Activated T-helper 1 cell treated with anti-CD3 and anti-CD28 coated beads, Interleukin-2, amount 50 U/mL, for 16 hours (primary cell): ENCODE data around the gene MYRIP.
"Not testable (repeated sequence)": the region's sequence is repeated elsewhere in the genome, so short reads cannot be mapped to it uniquely, and the experiment has no call there.

ENCODE experiments used
- DNase-seq, 2 donors: peaks; one replicate each; pipeline ENCODE4 v3.0.0-alpha.2; 2020; ENCODE audit warnings: low read depth in 1 of 2, low spot score in 1 of 2

Gene MYRIP

DNA sequence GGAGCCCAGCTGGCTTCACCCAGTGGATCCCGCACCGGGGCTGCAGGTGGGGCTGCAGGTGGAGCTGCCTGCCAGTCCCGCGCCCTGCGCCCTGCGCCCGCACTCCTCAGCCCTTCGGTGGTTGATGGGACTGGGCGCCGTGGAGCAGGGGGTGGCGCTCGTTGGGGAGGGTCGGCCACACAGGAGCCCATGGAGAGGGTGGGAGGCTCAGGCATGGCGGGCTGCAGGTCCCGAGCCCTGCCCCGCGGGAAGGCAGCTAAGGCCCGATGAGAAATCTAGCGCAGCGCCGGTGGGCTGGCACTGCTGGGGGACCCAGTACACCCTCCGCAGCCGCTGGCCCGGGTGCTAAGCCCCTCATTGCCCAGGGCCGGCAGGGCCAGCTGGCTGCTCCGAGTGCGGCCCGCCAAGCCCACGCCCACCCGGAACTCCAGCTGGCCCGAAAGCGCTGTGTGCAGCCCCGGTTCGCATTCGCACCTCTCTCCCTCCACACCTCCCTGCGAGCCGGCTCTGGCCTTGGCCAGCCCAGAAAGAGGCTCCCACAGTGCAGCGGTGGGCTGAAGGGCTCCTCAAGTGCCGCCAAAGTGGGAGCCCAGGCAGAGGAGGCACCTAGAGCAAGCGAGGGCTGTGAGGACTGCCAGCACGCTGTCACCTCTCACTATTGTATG lies 268.6 kb downstream of the MYRIP start:
- not testable (repeated sequence) for DNase-seq

DNA sequence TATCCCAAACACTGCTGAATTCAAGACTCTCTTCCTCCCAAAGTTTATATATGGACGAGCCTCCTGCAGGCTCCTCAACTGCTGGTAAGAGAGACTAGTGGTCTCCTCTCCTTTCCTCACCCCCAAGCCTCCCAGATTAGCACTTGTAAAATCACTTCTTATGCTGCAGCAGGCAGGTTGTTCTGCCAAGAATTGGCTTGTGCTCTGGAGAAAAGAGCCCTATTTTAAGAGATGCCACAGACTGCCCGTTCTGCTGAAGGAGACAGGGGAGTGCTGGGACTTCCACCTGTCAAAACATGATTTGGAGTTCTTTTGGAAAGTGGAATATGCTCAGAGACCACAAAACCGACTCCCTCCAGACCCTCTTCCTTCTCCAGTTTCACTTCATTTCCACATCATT lies 269.2 kb downstream of the MYRIP start:
- DNase-seq, result no peak

DNA sequence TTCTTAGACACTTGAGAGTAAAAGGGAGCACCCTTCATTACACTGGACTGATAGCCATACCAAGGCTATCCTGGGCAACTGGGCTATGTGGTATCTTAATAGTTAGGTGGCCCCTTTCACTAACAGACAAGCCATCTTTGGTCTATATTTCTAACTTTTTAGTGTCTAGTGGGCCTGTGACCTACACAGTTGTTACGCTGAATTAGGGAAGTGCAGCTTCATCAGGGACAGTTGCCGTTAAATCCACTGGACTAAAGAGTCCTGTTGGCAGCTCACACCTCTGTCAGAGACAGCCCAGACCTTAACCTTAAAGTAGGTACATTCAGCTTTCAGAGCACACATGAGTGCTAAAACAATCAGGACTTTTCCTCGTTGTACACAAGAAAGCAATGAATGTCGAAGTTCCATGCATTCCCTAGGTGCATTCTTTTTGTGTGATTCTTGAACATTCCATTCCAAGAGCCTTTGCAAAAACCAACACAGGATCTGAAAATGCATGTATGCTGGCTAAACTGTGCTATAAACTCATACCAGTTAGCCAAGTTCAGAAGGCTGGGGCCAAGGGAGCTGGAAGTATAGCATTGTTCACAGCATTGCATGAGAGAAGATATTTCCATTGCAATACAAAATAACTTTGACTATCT lies 269.9 kb downstream of the MYRIP start:
- no peak for DNase-seq

DNA sequence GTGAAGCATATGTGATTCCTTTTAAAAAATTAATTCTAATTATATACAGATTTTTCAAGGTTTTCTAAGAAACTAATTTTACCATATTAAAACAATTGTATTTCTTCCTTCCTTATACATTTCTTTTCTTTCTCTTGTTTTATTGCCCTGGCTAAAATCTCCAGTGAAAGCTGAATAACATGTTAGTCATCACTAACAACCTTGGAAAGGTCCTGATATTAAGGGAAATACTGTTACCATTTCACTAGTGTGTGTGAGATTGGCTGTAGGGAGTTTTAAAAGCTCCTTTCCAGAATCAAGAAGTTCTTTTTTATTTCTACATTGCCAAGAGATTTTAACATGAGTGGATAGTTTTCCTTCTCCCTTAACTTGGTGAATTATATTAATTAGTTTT lies 270.4 kb downstream of the MYRIP start:
- no peak for DNase-seq

DNA sequence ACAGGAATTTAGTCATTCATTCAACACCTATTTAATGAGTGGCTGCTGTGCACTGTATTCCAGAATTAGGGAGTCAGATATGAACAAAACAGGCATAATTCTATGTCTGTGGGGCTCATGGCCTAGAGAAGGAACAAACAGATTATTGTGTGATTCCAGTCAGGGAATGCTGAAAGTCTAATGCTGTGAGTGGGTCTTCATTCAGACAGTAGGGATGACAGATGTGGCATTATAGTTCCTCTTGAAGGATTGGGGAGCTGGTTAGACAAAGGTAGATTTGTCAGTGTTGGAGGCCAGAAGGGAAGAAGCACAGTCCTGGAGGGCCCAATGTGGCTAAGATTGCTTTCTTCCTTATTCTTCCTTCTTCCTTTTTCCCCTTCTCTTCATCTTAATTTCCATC lies 273.7 kb downstream of the MYRIP start:
- DNase-seq, result no peak

DNA sequence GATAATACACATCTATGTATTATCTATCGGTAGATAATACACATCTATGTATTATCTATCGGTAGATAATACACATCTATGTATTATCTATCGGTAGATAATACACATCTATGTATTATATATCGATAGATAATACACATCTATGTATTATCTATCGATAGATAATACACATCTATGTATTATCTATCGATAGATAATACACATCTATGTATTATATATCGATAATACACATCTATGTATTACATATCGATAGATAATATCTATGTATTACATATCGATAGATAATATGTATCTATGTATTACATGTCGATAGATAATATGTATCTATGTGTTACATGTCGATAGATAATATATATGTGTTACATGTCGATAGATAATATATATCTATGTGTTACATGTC lies 275.0 kb downstream of the MYRIP start:
- not testable (repeated sequence) for DNase-seq

DNA sequence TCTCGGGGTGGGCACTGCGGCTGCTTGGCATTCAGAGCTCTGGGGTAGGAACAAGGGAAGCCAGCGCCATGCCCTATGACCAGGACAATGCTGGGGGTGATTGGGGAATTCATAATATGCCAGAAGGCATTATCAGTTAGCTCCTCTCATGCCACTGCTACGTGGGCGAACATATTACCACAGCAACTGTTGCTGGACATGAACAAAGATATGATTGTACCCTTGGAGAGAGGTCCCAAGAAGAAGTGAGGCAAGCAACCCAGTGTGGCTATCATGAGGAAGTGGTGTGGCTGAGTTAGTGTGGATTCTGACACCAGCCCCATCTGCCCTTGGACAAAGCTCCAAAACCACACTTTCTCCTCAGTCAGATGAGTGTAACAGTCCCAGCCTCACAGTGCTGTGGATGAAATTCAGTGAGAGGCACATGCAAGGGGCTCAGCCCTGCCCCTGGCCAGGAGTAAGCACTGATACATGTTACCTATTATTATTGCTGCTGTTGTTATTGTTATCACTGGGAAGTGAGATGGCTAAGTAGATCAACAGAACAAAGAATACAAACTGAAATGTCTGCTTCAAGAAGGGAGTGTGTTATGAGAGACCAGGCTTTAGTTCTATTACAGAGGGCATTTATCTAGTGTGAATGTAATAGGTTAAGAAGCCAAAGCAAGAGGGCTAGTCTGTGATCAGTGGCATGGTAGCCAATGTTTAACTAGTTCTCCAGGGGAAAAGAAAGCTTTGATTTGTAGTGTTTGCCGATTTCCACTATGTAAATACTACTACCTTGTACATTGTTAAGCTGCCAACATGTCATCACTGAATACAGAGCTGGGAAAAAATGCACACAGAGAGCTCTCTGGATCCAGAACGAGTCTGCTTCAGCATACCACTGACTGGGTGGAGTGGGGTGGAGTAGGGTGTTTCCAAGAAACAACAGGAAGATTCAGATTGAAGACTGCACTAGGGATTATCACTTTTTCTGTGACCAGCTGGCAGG lies 277.8 kb downstream of the MYRIP start:
- no peak for DNase-seq

DNA sequence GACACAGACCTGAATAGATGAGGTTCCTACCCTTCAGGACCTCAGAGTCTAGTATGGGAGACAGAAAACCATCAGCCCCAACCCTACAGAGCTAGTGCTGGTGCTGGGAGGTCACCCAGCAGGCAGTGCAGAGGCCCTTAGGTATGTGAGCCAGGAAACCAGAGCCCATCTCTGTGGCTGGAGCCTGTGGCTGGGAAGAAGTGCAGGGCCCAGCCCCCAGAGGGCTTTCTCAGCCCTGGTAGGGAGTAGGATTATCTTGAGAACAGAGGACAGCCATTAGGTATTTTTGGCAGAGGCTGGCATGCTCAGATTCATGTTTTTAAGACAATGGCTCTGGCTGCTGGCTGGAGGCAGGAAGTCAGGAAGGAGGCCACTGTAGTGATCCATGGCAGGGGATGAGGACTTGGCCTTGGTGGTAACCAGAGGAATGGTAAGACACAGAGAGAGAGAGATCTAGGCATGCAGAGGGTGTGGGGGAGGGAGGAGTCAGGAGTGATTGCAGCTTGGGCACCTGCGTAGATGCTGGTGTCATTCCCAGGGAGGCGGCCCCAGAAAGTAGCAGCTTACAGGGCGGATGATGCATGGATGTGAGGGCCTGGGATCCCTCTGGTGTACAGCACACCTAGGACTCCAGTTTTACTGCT lies 279.2 kb downstream of the MYRIP start:
- DNase-seq, result no peak

DNA sequence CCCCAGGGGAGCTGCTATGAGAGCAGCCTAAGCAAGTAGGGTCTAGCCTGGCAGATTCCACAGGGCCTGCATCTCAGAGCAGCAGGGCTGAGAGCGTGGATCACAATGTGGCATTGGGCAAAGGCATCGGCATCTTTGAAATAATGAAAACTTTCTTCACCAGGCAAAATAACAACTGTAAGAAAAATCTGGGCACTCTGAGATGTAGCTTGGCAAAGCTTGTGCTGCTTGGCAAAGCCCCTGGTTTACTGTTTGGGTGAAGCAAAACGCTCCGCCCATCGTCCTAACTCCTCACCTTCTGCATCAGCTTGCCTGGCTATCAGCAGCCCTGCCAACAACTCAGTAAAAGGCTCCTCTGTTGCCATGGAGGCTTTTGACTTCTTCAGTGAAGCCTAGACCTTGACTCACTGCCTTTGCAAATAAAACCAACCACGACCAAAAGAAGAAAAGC lies 287.3 kb downstream of the MYRIP start:
- DNase-seq, result no peak

DNA sequence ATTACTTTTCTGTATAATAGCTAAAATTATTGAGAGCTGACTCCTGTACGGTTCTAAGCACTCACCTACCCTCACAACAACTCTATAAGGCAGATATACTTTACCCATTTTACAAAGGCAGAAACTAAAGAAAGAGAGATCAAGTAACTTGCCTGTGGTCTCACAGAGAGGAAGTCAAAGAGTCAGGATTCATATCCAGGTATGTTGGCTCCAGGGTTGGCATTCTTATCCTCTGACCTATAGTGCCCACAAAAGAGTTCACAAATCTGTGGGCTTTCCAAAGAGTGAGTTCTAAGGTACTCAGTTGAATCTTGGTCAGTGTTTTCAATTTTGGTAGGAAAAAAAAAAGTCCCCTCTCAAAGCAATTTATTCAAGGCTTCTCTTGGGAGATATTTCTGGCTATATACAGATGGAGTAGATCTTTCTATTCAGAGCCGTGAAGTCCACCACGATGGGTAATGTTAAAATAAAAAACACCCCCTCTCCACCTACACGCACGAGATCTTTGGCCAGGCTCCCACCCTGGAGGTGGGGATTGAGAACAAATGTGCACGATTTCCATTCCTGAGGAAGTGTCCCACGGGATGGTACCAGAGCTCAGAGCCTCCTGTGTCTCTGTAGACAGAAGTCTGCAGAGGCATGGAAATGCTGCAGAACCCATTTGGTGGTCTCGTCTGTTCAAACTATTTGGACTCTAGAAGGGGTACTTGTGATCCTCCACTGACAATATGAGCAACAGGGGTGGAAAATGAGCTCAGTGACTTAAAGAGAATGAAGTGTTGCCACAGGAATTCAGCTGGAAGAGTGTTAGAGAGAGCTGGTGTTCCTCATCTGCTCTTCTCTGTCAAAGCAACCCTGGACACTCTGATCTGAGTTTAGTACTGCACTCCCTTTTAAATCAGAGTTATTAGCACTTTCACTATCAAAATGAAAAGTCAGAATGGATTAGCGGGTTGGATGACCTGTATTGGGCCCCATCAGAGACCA lies 288.0 kb downstream of the MYRIP start:
- no peak for DNase-seq

DNA sequence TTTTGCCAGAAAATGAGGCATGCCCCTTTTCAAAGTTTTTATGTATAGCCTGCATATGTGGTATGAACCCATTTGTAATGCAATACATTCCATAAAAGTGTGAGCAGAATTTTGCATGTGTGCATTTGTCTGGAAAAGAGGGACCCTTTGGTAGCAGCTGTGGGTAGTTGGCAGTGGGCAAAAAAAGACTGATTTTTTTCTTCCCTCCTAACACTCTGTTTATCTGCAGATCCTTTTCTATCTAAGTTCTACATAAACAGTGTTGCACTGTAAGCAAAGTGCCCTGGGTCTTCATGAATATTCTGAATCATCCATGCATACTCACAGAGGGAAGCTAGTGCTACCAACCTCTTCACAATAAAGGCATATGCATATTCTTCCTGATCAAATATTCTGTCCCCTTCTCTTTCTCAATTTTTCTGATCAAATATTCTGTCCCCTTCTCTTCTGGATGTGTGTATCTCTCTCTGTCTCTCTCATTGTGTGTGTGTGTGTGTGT lies 288.9 kb downstream of the MYRIP start:
- no peak for DNase-seq

DNA sequence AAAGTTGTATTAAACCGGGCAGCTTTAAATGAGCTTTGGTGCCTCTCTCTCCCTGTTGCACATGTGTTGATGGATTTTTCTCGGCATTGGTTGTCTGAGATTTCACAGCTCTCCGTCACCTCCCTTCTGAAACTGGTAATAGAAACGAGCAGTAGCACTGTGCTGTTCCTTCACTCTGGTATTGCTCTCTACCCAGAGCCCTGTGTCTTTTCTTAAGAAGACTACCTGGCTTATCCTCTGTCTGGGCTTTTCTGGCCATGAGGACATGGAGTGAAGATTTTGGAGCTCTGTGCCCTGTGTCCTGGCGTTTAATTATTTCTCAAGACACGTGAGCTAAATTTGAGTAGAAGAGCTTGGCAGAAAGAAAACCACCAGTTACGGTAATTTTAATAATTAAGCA lies 290.5 kb downstream of the MYRIP start:
- DNase-seq, result no peak

DNA sequence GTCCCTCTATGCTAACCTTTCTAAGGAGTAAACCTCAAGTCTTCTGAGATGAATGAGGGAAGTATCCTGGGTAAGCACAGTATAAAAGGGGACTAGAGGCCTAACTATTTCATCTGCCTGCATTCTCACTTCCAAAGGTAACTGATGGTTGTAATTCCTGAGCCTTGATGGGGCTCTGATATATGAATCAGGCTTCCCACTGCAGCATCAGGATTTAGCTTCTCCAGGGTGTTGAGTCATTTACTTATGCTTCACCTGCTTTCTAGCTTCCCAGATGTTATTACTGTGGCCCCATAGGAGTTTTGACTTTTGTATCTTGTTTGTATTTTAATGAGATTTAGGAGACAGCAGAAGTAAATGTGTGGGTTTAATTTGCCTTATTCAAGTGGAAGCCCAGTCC lies 292.8 kb downstream of the MYRIP start:
- DNase-seq, result no peak

DNA sequence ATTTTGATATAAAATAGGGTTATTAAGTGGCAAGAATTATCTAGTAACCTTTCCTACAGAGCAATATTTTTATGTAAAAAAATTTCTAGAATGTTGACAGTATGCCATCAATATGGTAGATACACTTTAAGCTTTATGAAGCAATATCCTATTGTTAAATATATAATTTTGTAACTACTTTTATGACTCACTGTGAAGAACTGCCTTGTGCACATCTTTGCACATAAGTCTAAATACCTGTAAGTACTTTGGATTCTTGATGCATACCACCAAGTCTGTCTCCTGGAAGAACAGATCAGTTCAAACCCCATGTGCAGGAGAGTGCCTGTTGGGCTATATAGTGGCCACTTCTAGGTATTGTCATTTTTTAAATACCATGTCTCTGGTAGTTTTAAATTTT lies 294.4 kb downstream of the MYRIP start:
- no peak for DNase-seq

DNA sequence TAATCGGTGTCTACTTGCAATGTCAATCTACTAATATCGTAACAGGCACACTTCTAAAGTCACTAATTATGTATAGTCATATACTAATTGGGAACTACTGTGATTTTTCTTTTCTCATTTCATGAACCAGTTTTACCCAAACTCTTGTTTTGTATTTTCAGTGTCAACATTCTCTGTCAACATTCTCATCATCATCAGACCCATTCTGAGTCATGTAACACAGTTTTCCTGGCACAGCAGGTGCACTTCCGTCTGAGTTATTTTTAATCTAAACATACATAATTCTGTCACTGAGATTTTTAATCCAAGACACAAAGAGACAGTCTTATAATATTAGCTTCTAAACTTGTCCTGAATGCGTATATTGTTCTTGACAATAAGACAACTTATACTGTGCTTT lies 295.0 kb downstream of the MYRIP start:
- no peak for DNase-seq

DNA sequence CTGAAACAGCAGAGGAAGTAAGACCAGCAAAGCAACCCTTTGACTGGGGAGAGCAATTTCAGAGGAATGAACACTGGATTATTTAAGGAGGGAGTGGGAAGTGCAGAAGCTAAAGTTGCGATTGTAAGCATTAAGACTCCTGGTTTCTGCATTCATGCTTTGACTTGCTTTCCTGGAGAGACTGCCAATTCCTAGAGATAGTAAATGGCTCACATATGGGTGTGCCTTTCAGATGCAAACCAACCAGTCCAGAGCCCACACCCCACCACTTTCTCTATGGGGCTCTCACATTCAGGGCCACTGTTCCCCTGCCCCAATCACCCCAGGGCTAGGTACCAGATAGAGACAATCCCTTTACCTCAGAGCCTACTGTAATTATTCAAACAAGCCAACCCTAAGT lies 299.2 kb downstream of the MYRIP start:
- no peak for DNase-seq

DNA sequence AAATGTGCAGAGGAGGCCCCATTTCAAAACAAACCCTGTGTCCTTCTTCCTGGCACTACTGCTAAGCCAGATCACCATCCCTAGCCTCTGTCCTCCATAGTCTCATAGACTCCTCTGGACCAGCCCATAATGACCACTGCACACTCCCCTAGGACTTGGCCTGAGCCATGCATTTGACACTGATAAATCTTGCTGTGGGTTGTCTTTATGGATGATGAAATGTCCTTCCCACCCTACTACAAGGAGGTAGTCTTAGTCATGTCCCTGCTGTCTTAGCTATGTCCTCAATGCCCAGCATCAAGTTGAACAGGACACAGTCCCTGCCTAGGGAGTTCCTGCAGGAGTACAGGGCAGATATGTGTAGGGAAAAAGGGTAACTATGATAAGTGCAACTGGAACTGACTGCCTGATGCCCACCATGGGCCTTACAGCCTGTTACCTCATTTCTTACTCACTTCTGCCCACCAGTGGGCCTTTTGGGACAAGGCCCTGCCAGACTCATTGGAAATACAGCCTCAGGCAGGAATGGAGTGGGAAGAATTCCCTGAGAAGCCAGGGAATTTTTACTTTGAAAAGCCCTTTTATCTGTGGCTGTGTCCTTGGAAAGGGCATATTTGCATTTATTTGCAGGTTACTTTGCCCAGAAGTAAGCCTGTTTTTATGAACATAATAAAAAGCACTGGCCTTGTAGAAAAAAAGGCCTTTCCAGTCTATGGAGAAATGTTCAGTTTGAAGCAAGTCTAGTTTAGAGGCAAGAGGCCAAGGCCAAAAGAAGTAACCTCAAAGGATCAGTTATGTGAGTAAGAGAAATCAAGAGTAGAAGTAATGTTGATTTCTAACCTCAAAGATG lies 300.5 kb downstream of the MYRIP start:
- no peak for DNase-seq

DNA sequence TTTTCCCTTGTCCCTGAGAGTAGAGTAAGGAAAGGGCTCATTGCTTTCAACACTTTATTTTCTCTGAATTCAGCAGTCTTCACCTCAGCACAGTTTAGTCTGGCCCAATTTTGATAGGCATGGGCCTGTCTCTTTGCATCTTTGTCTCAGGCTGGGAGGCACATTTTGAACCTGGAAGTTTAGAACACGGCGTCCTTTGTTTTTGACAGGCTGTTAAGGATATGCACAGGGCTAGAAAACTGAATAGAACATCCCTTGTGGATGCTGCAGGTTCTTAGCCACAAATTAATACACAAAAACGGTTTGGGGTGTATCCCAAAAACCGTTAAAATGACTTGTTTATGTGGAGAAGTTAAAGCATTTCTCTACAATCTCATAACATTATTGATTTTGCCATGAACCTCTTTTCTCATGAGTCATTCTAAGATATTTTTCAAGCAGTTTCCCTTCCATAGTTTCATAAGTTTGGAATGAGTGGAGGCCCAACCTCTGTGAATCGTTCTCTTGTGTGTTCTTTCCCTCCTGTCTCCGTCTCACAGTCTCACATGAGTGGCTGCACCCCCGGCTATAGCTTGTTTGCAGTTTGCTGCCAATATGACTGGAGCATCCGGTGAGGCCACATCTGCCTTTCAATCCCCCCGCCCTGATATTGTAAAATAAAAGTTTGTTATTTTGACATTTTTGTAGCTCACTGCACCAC lies 307.2 kb downstream of the MYRIP start:
- DNase-seq, result no peak
